ENCODE measurements around the gene ATXN1.

- no peak for TF ChIP-seq YY1 (IDR thresholded peaks at IDR 0.05; ENCODE audit: insufficient read depth, insufficient replicate concordance, low read depth, low read length)
- TF ChIP-seq ATF2 (CRISPR knock-in tag; IDR thresholded peaks at IDR 0.05), result no peak
- no peak for TF ChIP-seq MAFK (conservative IDR thresholded peaks at IDR 0.05 in 1 of 2, IDR thresholded peaks at IDR 0.05 in 1 of 2; ENCODE audit: low read length in 2 of 2)
Observed at GRCh38 chr6:16355238-16355637, 406.0 kb downstream of the ATXN1 start.
